CD4-positive, alpha-beta T cell treated with Interleukin-2 at 100 ng/mL for 4 hours (primary cell): ENCODE measurements around the gene PRR15L.
"Not testable (repeated sequence)": the region's sequence is repeated elsewhere in the genome, so short reads cannot be mapped to it uniquely, and the experiment has no call there.

ENCODE experiments used
- DNase-seq: peaks from one replicate; pipeline ENCODE4 v3.0.0-alpha.2; 2020; ENCODE audit warnings: low spot score

The PRR15L gene

DNA sequence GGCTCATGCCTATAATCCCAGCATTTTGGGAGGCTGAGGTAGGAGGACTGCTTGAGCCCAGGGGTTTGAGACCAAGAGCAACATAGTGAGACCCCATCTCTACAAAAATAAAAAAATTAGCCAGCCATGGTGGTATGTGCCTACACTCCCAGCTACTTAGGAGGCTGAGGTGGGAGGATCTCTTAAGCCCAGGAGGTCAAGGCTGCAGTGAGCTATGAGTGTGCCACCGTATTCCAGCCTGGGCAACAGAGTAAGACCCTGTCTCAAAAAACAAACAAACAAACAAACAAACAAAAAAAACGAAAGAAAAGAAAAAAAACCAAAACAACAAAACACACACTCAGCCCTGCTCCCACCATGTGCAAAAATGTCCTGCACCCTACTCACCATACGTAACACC, 22.2 kb downstream of the PRR15L start:
- DNase-seq = not testable (repeated sequence)

DNA sequence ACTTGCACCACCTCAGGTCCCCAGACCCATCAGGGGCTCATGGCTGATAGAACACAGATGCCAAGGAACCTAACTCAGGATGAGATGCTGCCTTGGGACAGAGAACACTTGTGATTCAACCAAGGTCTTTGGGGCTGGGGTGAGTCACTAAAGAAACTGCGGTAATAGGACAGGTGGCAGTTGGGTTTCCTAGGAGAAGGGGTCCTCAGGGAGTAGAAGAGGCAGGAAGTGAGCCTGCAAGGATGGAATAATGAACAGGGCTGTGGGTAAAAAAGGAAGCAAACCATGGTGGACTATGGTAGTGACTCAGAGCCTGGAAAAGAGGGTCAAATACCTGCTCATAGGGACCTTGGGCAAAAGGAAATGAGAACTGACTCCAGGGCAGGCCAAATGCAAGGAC, 22.8 kb downstream of the PRR15L start:
- no peak for DNase-seq

DNA sequence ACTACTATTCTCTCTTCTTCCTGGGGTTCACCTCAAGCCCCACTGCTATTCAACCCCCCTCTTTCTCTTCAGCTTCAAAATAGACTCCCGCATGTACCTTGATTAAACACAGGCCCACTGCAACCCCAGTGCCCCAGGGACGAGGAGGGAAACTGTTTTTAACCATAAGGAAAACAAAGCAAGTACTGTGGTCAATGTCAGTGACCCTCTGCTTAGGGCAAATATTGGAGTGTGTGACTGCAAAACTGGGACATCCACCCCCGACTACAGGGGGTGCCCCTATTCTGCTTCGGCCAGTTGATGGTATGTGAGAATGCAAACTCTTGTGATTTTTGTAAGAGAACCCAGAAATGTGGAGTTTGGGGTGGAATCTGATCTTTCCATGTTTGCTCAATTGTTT, 25.8 kb downstream of the PRR15L start:
- no peak for DNase-seq

DNA sequence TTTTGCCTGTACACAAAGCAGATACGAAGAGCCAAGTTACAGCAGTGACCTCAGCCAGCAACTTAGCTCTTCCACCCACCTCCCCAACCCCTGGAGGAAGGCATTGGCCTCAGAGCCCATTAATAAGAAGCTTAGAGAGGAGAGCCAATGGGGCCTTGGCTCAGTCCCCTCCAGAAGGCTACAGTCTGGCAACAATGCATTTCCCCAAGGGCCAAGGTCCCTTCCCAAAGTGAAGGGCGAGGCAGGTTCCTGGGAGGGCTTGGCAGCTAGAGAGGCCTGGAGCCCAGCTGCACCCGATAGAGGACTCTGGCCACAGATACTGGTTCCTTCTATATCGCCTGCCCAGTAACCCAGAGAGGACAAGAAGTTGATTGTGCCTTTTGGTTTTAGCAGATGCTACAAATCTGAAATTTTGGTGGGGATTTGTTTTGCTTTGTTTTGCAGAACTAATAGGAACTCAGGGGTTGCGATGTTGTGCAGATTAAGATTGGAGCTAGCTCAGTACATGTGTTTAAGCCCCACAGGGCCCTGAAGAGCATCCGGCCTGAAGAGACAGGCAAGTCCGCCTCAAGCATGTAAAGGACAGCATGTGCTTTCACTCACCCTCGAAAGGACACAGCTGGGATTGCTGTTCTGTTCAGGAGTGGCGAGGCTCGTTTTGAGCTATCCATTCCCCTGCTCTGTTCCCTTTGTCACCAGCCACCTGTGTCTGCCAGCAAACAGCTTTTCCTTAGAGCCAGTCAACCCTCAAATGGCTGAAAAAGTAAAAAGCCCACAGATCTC, 28.3 kb downstream of the PRR15L start:
- DNase-seq = no peak

DNA sequence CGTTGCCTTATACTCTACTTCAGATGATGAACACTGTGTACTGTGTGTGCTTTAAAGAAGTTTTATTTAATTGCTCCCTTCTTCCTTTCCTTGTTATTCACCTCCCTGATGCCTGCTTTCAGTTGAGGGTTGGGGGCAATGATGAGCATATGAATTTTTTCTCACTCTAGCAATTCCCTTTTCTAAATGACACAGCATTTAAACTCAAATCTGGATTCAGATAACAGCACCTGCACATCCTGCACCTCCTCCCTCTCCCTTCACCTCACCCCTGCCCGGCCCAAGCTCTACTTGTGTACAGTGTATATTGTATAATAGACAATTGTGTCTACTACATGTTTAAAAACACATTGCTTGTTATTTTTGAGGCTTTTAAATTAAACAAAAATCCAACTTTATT, 29.3 kb downstream of the PRR15L start:
- DNase-seq = no peak

DNA sequence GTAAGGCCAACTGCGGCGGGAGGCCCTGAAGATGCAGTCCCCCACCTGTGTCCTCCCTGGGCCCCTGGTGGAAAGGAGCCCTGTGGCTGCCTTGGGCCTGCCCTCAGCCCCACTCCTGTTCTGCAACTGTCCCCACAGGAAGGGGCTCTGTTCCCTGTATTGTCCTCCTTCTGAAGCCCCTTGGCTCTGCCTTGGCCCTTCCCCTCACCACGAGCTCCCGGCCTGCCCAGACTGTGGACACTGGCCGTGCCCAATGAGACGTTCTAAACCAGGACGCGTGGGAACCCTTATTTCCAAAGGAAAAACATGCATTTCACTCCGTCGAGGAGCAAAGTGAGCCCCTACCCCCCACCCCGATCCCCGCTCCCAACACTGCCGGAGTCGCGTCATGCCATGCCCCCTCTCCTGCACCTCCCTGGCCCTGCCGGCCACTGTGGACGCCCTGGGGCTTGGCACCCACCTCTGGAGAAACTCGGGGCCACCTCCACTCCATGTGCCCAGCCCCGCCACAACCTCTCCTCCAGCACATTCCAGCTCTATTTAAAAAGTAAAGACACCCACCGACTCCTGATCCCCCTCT, 29.8 kb downstream of the PRR15L start:
- no peak for DNase-seq

DNA sequence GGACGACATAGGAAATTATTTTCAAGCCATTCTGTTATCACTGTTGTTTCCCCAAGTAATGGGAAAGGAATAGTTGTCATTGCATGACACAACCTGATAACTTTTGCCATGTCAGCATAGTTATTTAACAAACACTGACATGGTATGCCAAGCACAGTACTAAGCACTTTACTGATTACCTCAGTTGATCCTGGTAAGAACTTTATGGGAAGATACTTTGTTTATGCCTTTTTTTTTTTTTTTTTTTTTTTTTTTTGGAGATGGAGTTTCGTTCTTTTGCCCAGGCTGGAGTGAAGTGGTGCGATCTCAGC, 32.0 kb downstream of the PRR15L start:
- no peak for DNase-seq

DNA sequence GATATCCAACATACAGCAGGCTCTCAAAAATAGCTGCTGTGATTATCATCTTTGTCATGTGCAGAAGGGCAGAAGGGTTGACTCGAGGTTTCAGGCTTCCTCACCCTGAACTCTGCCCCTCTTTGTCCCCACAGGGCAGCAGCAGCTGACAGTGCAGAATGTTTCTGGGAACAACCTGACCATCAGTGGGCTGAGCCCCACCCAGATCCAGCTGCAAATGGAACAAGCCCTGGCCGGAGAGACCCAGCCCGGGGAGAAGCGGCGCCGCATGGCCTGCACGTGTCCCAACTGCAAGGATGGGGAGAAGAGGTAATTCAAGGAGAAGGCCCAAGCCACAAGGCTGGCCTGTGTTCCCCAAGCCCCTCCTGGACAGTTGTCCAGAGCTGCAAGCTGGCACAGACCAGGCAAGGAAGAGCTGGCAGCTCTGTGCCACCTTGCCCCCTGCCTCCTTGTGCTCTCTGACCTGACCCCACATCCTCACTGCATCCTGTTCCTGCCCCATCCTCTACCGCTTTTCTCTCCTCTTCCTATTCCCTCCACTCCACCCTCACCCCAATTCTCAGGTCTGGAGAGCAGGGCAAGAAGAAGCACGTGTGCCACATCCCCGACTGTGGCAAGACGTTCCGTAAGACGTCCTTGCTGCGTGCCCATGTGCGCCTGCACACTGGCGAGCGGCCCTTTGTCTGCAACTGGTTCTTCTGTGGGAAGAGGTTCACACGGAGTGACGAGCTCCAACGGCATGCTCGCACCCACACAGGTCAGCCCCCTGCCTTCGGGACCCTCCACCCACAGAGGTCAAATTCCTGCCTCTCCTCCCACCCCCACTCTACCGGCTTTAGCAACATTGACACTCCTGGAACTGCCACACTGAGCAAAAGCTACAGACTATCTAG, 32.7 kb downstream of the PRR15L start:
- DNase-seq = no peak

DNA sequence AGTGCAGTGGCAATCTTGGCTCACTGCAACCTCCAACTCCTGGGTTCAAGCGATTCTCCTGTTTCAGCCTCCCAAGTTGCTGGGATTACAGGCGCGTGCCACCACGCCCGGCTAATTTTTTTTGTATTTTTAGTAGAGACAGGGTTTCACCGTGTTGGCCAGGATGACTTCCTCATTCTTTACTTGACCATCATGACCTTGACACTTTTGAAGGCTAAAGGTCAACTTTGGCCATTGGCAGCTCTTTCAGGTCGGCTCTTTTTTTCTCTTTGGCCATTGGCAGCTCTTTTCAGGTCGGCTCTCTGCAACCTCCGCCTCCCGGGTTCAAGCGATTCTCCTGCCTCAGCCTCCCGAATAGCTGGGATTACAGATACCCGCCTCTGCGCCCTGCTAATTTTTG, 37.8 kb downstream of the PRR15L start:
- DNase-seq = not testable (repeated sequence)

DNA sequence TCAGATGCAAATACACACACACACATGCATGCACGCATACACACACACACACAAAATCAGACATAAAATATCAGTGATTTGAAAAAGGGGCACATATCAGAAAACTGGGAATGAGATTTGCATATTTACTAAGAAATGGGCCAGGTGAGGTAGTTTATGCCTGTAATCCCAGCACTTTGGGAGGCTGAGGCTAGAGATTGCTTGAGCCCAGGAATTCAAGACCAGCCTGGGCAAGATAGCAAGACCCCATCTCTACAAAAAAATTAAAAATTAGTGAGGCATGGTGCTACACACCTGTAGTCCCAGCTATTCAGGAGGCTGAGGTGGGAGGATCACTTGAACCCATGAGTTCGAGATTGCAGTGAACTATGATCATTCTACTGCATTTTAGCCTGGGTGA, 38.7 kb downstream of the PRR15L start:
- no peak for DNase-seq

DNA sequence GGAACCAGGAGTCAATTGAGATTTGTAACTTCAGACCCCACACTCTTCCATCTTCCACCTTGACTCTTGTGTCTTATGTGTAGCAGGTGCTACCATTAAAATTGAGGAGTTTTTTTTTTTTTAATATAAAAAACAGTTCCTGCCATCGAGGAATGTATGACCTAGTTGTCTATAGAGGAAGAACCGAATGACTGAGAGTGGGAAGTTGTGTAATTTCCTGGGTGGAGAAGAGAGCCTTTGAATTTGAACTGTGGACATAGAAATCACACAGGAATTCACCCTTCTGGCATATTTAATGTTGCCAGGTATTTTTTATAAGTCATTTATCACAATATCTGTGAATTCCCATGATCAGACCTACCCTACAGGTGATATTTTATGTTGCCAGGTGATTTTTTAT, 39.7 kb downstream of the PRR15L start:
- DNase-seq = no peak

DNA sequence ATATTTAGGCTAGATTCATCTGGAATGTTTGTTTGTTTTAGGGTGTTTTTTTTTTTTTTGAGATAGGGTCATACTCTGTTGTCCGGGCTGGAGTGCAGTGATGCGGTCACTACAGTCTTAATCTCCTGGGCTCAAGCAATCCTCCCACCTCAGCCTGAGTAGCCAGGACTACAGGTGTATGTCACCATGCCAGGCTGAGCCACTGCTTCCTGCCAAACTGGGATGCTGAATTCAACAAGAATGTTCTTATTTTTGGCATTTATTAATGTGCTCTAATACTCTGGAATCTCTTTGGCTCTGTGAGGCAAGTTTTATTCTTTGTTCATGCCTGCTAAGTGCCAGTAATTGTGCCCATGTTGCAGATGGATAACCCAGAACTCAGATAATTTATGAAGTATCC, 40.1 kb downstream of the PRR15L start:
- no peak for DNase-seq

DNA sequence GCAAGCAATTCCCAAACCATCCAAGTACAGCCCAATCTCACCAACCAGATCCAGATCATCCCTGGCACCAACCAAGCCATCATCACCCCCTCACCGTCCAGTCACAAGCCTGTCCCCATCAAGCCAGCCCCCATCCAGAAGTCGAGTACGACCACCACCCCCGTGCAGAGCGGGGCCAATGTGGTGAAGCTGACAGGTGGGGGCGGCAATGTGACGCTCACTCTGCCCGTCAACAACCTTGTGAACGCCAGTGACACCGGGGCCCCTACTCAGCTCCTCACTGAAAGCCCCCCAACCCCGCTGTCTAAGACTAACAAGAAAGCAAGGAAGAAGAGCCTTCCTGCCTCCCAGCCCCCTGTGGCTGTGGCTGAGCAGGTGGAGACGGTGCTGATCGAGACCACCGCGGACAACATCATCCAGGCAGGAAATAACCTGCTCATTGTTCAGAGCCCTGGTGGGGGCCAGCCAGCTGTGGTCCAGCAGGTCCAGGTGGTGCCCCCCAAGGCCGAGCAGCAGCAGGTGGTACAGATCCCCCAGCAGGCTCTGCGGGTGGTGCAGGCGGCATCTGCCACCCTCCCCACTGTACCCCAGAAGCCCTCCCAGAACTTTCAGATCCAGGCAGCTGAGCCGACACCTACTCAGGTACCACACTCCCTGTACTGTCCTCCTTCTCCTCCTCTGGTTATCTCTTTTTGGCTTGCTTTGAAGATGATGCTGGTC, 41.0 kb downstream of the PRR15L start:
- DNase-seq = no peak

DNA sequence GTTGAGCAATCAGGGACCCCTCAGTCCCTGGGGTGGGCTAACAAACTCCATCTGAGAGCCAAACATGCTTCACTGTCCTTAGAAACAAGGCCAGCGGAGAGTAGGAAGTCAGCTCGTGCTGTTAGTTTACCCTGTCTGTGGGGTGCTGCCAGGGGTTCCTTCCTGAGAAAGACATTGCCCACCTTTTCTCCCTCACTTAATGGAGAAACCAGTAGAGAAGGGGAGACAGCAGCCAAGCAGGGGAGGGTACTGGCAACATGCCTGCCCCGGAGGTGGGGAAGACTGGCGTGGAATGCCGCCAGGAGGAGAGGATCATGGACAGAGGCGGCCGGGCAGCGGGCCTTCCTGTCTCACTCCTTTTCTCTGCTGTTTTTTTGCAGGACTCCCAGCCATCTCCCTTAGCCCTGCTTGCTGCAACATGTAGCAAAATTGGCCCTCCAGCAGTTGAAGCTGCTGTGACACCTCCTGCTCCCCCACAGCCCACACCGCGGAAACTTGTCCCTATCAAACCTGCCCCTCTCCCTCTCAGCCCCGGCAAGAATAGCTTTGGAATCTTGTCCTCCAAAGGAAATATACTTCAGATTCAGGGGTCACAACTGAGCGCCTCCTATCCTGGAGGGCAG, 41.8 kb downstream of the PRR15L start:
- DNase-seq = no peak

DNA sequence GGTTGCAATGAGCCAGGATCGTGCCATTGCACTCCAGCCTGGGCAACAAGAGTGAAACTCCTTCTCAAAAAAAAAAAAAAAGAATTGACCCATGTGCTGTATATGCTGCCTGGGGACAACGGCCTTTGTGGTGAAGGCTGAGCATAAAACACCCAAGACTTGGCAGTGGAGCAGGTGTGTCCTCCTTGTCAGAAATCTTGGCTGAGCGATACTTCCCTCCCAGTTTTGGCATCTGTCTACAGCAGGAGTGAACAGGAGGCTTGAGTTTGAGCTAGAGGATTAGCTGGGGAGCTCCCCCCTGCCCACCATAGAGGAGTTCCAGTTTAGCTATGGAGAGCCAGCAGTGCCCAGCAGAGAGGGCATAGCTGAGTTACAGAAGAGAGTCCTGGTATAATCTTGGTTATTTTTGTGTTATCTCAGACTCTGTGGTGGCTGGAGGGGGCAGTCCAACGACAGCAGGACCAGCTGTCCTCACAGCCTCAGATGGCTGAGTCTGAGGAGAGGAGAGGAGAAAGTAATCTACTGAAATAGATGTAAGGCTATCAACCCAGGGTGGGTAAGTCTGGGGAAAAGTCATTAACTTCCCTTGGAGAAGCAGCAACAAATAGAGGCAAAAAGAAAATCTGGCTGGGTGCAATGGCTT, 43.3 kb downstream of the PRR15L start:
- no peak for DNase-seq

DNA sequence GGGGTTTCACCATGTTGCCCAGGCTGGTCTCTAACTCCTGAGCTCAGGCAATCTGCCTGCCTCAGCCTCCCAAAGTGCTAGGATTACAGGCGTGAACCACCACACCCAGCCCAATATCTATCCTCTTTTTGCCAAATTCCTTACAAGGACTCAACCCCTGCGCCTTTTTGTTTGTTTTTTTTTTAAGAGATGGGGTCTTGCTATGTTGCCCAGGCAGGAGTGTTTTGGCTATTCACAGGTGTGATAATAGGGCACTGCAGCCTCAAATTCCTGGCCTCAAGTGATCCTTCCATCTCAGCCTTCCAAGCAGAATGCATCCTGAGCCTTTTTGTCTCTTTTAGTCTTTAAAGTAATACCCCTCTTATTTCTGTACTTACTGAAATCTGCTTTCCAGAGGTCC, 44.6 kb downstream of the PRR15L start:
- no peak for DNase-seq

DNA sequence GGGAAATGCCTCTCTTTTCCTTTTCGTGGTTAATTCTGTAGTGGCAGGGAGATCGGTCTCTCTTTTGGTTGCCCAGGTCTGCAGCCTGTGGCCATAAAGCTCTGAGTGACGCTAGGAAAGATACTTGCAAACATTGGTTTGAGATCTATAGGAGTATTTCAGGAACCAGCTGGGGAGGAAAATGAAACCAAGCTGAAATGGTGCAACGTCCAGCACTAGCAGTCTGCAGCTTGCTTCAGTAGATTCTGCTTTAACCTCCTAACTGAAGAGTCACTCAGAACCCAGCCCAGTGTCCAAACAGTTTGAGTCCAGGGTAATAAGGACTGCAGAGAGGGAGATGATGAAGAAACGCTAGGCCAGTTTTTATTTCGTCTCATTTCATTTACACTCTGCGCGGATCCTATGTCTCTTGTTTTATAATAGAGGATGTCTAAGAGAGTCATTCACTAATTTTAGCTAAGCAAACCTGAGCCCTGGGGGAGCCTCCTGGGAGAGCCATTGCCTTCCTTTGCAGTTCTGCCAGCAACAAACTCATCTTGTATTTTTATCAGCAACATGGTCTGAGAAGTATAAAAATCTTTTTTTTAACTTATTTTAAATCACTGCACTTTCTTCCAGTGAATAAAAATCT, 49.6 kb downstream of the PRR15L start:
- no peak for DNase-seq

DNA sequence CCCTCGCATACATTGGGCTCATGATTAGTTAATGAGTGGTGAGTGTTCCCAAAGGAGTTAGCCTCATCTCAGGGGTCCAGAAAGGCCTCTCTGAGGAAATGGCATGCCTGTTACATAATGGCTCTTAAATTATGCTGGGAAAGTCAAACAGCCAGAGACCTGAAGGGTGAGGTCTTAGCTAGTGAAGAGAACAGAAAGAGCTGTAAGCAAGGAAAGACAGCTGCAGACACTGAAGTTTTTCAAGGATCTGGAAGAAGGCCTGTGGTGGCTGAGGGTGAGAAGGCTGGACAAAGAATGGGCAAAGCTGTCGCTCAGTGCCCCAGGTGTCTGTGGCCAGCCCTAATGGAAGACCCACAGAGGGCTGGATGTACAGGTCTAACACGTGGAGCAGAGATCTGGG, 51.2 kb downstream of the PRR15L start:
- no peak for DNase-seq

DNA sequence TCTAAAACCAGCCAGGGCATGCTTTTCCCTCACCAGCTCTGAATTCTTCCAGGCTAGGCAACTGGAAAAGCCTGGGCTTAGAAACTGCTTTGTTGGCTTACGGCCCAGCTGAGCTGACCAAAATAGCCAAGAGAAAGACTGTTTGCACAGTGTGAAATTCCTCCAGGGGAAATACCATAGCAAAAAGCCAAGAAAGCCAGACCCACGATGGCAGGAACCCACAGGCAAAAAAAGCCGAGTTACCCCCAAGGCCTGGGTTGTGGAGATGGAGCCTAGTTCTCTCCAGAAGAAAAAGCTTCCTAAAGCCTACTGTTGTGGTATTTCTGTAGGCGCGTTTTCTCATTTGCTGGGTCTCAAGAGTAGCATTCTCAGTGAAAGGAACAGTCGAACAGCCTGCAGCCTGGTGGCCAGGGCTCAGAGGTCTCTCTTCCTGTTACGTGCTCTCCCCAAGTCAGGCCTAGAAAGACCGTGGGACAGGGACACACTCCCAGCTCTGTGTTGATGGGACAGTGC, 52.4 kb downstream of the PRR15L start:
- DNase-seq = no peak

DNA sequence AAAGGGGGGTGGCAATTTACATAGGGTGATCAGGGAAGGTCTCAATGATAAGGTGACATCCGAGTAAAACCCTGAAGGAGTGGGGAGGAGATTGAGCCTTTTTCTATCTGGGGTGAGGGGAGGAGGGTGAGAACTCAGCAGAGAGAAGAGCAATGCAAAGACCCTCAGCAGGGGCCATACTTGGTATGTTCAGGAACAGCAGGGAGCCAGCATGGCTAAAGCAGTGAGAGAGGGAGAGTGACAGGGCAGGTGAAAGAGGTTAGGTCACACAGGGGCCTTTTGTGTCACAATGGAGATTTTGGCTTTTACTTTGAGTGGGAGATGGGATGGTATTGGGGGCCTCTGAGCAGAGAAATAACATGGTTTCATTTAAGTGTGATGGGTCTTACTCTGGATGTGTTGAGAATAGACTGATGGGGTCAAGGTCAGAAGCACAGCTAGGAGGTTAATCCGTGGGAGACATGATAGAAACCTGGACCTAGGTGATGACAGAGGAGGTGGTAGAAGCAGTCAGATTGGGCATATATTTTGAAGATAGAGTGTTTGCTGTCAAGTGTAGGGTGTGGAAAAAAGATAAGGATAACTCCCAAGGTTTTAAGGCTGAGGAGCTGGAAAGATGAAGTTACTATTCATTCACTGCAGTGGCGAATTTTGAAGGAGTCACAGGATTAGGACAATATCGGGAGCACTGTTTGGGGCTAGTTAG, 55.5 kb downstream of the PRR15L start:
- no peak for DNase-seq
